Non-pigmented ciliary epithelial cell (primary cell): Measurements from ENCODE around the gene MICU2.
A peak's percentile ranks its signal among the peaks of the same experiment; 100 is the strongest.

Source experiments
- DNase-seq: peaks from one replicate; pipeline ENCODE4 v3.0.0-alpha.2; 2010; ENCODE audit warnings: low read depth

MICU2 gene

GRCh38 chr13:21603531-21604448 is at the start of gene MICU2:
Gene MICU2 (minus strand): TSS chr13:21604170. CDS start chr13:21604148, 22 bp downstream.
- DNase-seq: peak; percentile 86

- no peak for DNase-seq
These were observed 37.7 kb upstream of the MICU2 start for GRCh38 chr13:21641629-21642028.

GRCh38 chr13:21639561-21639960 is 35.6 kb upstream of the MICU2 start:
- DNase-seq: no peak

GRCh38 chr13:21638319-21639282 is 34.6 kb upstream of the MICU2 start:
- DNase-seq: no peak

- peak; percentile 27 for DNase-seq
These were observed 33.3 kb upstream of the MICU2 start for GRCh38 chr13:21637296-21637695.

GRCh38 chr13:21636656-21637055 is 32.7 kb upstream of the MICU2 start:
- no peak for DNase-seq

- DNase-seq: no peak
These were observed 28.2 kb upstream of the MICU2 start for GRCh38 chr13:21632196-21632595.

GRCh38 chr13:21625366-21625765 is 21.4 kb upstream of the MICU2 start:
- no peak for DNase-seq

- no peak for DNase-seq
These were observed 16.9 kb upstream of the MICU2 start for GRCh38 chr13:21620861-21621260.

GRCh38 chr13:21619633-21620220 is 15.8 kb upstream of the MICU2 start:
- DNase-seq: no peak

GRCh38 chr13:21616880-21617279 is 12.9 kb upstream of the MICU2 start:
- DNase-seq: no peak

- no peak for DNase-seq
These were observed 12.4 kb upstream of the MICU2 start for GRCh38 chr13:21616205-21616866.

GRCh38 chr13:21615427-21615826 is 11.5 kb upstream of the MICU2 start:
- no peak for DNase-seq

- no peak for DNase-seq
These were observed 9.8 kb upstream of the MICU2 start for GRCh38 chr13:21613791-21614190.

- DNase-seq: no peak
These were observed 7.4 kb upstream of the MICU2 start for GRCh38 chr13:21611385-21611784.

GRCh38 chr13:21610687-21611086 is 6.7 kb upstream of the MICU2 start:
- DNase-seq: no peak

- DNase-seq: no peak
These were observed 5.0 kb upstream of the MICU2 start for GRCh38 chr13:21608961-21609360.

GRCh38 chr13:21606796-21607195 is 2.8 kb upstream of the MICU2 start:
- DNase-seq: no peak

- DNase-seq: no peak
These were observed 2.3 kb upstream of the MICU2 start for GRCh38 chr13:21606251-21606650.

GRCh38 chr13:21596722-21597121 is 7.2 kb downstream of the MICU2 start:
- no peak for DNase-seq

GRCh38 chr13:21595546-21595822 is 8.5 kb downstream of the MICU2 start:
- no peak for DNase-seq
